ENCODE measurements around the gene SMARCC2.
"Not testable (repeated sequence)": the region's sequence is repeated elsewhere in the genome, so short reads cannot be mapped to it uniquely, and the experiment has no call there.

The SMARCC2 gene

GRCh38 chr12:56163533-56164344 lies 25.5 kb downstream of the SMARCC2 start:
- no peak for DNase-seq (ENCODE audit: low spot score)

GRCh38 chr12:56162468-56163290 lies 26.6 kb downstream of the SMARCC2 start:
- no peak for DNase-seq (ENCODE audit: low spot score)

- no peak for DNase-seq (ENCODE audit: low spot score)
Observed at GRCh38 chr12:56161690-56162351, 27.5 kb downstream of the SMARCC2 start.

- DNase-seq (ENCODE audit: low spot score): no peak
Observed at GRCh38 chr12:56160894-56161689, 28.2 kb downstream of the SMARCC2 start.

- no peak for DNase-seq (ENCODE audit: low spot score)
Observed at GRCh38 chr12:56160193-56160763, 29.0 kb downstream of the SMARCC2 start.

- DNase-seq (ENCODE audit: low spot score): no peak
Observed at GRCh38 chr12:56159482-56160192, 29.6 kb downstream of the SMARCC2 start.

- peak; percentile 58 for DNase-seq (ENCODE audit: low spot score)
Observed at GRCh38 chr12:56158926-56159461, 30.3 kb downstream of the SMARCC2 start.

GRCh38 chr12:56158029-56158925 lies 31.0 kb downstream of the SMARCC2 start, which contains the start of gene MYL6:
TSS of gene MYL6 (plus strand) at chr12:56158359. CDS start at chr12:56158402, 43 bp downstream.
- DNase-seq (ENCODE audit: low spot score): peak; percentile 91

GRCh38 chr12:56157201-56158028 lies 31.9 kb downstream of the SMARCC2 start:
- DNase-seq (ENCODE audit: low spot score): peak; percentile 71

GRCh38 chr12:56156464-56157200 lies 32.7 kb downstream of the SMARCC2 start:
- DNase-seq (ENCODE audit: low spot score): not testable (repeated sequence)

GRCh38 chr12:56155256-56155845 lies 33.9 kb downstream of the SMARCC2 start:
- no peak for DNase-seq (ENCODE audit: low spot score)

GRCh38 chr12:56154818-56155217 lies 34.5 kb downstream of the SMARCC2 start:
- no peak for DNase-seq (ENCODE audit: low spot score)

- DNase-seq (ENCODE audit: low spot score): peak; percentile 55
Observed at GRCh38 chr12:56154246-56154771, 35.0 kb downstream of the SMARCC2 start.

- no peak for DNase-seq (ENCODE audit: low spot score)
Observed at GRCh38 chr12:56153678-56154065, 35.6 kb downstream of the SMARCC2 start.

GRCh38 chr12:56152756-56153677 lies 36.3 kb downstream of the SMARCC2 start:
- no peak for DNase-seq (ENCODE audit: low spot score)

Measured in D341Med (cell line).